Left forelimb (tissue), 1 donor: ENCODE results near the gene EHBP1L1.

Source experiments
- DNase-seq: peaks from one replicate; pipeline ENCODE4 v3.0.0-alpha.2; 2018; ENCODE audit warnings: low spot score

Gene EHBP1L1

GRCh38 chr11:65575568-65576231, at the start of gene EHBP1L1:
Gene EHBP1L1, plus strand, starts transcription at chr11:65576053. Its CDS starts 250 bp downstream, at chr11:65576303.
- DNase-seq, result no peak

- no peak for DNase-seq
Measured at GRCh38 chr11:65526744-65527143, 49.1 kb upstream of the EHBP1L1 start.

- no peak for DNase-seq
Measured at GRCh38 chr11:65528819-65529350, 47.0 kb upstream of the EHBP1L1 start.

GRCh38 chr11:65529475-65530156, 46.2 kb upstream of the EHBP1L1 start:
- no peak for DNase-seq

- no peak for DNase-seq
Measured at GRCh38 chr11:65530157-65530496, 45.7 kb upstream of the EHBP1L1 start.

GRCh38 chr11:65532388-65533064, 43.3 kb upstream of the EHBP1L1 start:
- no peak for DNase-seq

- no peak for DNase-seq
Measured at GRCh38 chr11:65535102-65535501, 40.8 kb upstream of the EHBP1L1 start.

- no peak for DNase-seq
Measured at GRCh38 chr11:65536412-65537295, 39.2 kb upstream of the EHBP1L1 start.

GRCh38 chr11:65537296-65537597, 38.6 kb upstream of the EHBP1L1 start:
- no peak for DNase-seq

GRCh38 chr11:65537620-65538231, 38.1 kb upstream of the EHBP1L1 start:
- DNase-seq, result no peak

GRCh38 chr11:65538232-65538914, 37.5 kb upstream of the EHBP1L1 start:
- DNase-seq, result no peak

- DNase-seq, result no peak
Measured at GRCh38 chr11:65538915-65539743, 36.7 kb upstream of the EHBP1L1 start.

- DNase-seq, result no peak
Measured at GRCh38 chr11:65539744-65540289, 36.0 kb upstream of the EHBP1L1 start.

- peak; percentile 95 for DNase-seq
Measured at GRCh38 chr11:65540290-65541092, 35.4 kb upstream of the EHBP1L1 start.

- DNase-seq, result no peak
Measured at GRCh38 chr11:65541093-65541982, 34.5 kb upstream of the EHBP1L1 start.

GRCh38 chr11:65542738-65543390, 33.0 kb upstream of the EHBP1L1 start:
- no peak for DNase-seq

- no peak for DNase-seq
Measured at GRCh38 chr11:65545853-65546216, 30.0 kb upstream of the EHBP1L1 start.
